ENCODE results near the gene LILRA5.
"Not testable (repeated sequence)": the region's sequence is repeated elsewhere in the genome, so short reads cannot be mapped to it uniquely, and the experiment has no call there.

Gene LILRA5

DNA sequence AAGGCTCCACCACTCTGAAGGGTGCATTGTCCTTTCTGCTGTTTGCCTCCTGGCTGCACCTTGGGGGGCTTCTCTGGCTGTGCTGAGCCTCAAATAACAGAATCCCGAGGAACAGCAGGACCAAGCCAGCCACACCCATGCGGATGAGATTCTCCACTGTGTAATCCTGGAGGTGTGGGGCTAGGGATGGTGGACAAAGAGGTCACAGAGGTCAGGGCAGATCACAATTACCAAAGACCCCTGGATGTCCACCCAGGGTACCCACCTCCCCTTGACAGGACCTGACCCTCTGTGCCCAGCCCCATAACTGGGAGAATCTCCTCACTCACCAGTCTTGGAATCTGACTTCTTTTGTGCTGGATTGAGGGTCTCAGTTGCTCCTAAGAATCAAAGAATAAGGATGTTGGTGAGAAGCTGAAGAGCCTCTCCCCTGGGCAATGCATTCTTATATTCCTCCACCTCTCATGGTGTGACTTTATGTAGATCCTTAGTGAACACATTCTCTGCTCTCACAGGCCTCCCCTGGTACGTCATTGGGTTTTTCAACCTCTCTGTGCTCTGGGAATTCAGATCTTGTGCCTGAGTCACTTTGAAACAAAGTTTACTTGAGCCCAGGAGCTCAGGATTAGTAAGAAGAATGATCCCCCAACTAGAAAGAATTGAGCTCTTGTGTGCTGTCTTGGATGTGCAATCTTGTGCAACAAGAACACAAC, 20.8 kb upstream of the LILRA5 start:
- no peak for DNase-seq

DNA sequence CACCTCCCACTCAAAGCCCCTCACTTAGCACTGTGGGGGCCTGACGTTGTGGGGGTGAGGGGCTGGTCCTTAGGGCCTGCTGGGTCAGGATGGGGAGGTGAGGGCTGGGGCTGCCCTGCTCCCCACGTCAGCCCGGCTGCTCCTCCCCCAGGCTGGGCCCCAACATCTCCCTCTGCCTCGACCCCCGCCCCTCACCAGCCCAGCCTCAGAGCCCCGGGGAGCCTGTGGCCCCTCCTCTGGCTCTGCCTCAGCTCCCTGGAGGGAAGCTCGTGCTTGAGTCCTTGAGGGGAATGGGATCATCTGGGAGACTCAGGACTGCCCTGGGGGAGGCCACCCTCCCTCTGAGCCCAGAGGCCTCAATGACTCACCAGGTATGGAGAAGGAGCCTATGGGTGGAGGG, 19.2 kb upstream of the LILRA5 start:
- DNase-seq: no peak

GRCh38 chr19:54331626-54332025, 18.7 kb upstream of the LILRA5 start:
- no peak for DNase-seq

DNA sequence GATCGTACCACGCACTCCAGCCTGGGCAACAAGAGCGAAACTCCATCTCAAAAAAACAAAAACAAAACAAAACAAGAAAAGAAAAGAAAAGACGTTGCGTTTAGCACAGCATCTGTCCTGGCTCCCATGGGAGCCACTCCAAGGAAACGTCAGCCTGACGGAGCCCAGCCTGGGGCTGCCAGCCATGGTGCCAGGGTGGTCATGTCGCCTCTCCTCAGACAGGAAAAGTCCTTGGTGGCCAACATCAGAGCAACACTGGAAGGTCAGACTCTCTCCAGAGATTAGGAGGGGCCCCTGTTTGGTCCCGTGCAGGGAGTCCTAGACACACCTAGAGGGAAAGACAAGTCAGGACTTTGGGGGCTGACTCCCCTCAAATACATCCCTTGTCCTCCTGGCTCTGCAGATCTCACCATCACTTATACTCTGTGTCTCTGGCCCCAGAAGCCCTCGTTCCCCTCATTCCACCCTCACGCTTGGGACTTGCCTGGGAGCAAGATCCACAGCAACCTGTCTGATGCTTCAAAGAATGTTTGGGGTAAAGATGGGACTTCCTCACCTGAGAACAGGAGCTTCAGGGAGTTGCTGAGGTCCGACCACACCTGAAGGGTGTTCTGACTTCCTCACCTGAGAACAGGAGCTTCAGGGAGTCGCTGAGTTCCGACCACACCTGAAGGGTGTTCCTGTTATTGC, 16.7 kb upstream of the LILRA5 start:
- DNase-seq: no peak

- not testable (repeated sequence) for DNase-seq
Observed at GRCh38 chr19:54328781-54329180, 15.8 kb upstream of the LILRA5 start.

- DNase-seq: no peak
Observed at GRCh38 chr19:54325631-54326030, 12.7 kb upstream of the LILRA5 start.

GRCh38 chr19:54325194-54325621, 12.2 kb upstream of the LILRA5 start:
- DNase-seq: peak; percentile 9

DNA sequence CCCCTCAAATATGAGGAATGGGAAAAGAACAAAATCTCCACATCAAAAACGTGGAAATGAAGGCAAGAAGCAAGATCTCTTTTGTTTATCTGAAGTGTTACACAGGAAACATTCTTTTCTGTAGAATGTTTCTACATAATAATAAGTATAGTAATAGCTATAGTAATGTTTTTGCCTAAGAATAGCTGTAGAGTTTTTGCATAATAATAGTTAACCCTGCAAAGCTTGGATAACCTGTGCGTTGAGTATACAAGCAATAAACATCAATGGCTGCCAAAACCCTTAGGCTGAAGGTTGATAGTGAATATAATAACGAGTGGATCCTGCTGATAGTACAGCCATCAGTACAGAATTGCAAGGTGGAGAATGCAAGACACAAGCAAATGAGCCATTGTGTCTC, 11.1 kb upstream of the LILRA5 start:
- DNase-seq: no peak

DNA sequence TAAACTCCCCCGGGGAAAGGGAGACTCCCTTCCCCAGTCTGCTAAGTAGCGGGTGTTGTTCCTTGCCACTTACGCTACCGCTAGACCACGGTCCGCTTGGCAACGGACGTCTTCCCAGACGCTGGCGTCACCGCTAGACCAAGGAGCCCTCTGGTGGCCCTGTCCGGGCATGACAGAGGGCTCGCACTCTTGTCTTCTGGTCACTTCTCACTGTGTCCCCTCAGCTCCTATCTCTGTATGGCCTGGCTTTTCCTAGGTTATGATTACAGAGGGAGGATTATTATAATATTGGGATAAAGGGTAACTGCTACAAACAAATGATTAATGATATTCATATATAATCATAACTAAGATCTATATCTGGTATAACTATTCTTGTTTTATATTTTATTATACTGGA, 10.0 kb upstream of the LILRA5 start:
- not testable (repeated sequence) for DNase-seq

DNA sequence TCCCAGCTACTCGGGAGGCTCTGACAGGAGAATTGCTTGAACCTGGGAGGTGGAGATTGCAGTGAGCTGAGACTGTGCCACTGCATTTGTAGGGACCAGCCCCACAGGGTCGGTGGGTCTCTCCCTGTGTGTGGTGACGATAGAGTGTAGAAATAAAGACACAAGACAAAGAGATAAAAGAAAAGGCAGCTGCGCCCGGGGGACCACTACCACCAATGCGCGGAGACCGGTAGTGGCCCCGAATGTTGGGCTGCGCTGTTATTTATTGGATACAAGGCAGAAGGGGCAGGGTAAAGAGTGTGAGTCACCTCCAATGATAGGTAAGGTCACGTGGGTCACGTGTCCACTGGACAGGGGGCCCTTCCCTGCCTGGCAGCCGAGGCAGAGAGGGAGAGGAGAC, 9.3 kb upstream of the LILRA5 start:
- DNase-seq: not testable (repeated sequence)

DNA sequence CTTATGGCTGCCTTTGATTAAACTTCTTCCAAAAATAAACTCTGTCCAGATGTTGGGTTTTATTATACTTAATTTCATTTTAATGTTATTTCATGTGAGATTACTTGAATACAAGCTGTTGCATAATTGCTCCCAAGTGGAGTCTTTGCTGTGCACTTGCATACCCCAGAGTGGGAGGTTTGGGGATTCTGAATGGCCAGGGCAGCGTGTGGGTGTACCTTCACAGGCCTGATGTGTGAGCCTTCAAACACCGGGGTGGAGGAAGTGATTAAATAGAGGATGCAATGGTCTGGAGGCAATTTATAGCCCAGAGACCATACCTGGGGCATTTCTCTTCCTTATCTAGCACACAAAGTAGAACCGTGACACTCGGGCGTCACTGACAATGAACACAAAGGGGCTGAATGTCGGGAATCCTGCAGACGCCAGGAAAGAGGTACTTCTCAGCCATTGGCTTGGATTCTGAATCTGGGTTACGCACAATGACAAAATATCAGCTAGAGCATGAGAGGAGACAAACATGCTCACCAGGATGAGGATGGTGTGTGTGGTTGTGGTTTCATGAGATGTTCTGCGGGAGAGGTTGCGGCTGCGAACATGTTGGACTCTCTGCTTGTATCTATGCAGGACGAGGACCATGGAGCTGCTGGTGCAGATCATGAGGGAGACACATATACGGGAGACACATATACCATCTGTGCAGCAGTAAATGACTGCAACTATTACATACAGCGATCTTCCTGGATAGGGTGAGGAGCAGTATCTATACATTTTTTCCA, 7.1 kb upstream of the LILRA5 start:
- DNase-seq: no peak

DNA sequence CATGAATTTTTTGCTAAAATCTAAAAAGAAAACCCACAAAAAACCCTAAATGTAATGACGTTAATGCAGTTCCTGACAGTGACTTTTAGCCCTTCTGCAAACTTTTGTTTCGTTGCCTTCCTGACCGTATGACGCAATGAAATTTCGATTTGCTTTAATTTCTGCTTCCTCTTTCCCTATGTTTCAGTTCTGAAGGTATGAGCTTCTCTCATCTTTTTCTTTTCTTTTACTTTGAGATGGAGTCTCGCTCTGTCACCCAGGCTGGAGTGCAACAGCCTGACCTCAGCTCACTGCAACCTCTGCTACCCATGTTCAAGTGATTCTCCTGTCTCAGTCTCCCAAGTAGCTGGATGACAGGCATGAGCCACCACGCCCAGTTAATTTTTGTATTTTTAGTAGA, 6.1 kb upstream of the LILRA5 start:
- no peak for DNase-seq

DNA sequence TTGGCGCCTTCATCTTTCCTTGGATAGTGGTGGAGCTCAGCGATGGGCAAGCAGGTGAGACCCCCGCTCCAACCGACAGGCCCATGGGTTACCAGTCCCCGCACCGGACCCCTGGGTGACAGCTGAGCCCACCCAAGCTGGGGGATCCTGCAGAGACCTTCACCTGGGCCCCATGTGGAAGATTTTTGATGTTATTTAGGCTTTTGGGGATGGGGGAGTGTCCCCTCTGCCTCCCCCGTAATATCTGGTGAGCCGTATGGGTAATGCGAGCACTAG, 4.9 kb upstream of the LILRA5 start:
- DNase-seq: no peak

GRCh38 chr19:54317108-54317964, 4.4 kb upstream of the LILRA5 start:
- no peak for DNase-seq

- DNase-seq: no peak
Observed at GRCh38 chr19:54316746-54317107, 3.8 kb upstream of the LILRA5 start.

DNA sequence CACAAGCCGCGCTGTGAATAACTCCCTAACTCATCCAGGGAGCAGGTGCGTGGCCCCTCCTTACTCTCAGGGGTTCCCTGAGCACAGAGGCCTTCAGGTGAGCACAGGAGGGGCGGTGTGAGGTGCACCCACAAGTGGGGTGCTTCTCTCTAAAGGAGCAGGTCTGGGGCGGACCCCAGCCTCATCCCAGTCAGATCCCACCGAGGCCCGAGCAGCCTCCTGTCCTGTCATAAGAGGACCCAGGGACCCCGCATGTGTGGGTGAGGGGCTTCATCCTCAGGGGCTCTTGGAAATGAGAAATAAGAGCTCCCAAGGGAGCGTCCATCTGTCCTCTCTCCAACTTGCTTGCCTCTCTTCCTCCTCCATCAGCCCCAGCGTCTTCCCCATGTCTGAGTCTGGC, 3.0 kb upstream of the LILRA5 start:
- no peak for DNase-seq

DNA sequence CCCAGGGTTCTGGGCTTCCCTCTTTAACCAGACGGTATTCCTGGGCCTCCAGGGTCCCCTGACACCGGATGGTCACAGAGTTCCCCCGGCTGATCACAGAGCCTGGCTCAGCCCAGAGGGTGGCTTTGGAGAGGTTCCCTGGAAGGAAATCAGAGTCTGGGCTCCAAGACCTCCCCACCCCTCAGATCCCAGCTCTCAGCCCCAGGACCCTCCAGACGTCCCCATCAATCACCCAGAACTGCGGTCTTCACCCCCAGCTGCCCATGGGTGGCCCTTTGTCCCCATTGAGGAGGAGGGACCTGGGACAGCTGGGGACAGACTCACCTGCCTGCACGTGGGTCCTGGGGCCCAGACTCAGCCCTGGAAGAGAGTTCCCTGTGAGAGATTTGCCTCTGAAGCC, 955 bp downstream of the LILRA5 start:
- no peak for DNase-seq

DNA sequence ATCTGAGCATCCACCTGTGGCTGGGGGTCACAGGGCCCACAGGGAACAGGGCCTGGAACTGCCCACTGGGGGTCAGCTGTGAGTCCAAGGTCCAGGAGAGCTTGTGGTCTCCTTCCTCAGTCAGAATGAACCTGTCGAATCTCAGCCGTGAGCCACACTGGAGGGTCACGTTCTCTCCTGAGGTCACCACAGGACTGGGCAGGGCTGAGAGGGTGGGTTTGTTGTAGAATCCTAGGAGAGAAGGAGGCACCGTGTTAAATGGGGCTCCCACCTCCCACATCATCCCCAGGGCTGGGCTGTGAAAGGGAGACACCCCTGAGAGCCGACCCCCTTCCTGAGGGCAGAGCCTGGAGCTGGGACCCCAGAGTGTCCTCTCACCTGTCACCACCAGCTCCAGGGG, 1.5 kb downstream of the LILRA5 start:
- no peak for DNase-seq

GRCh38 chr19:54310543-54310942, 2.4 kb downstream of the LILRA5 start:
- DNase-seq: no peak

GRCh38 chr19:54309811-54310210, 3.2 kb downstream of the LILRA5 start:
- DNase-seq: no peak

GRCh38 chr19:54307389-54308020, 5.5 kb downstream of the LILRA5 start:
- no peak for DNase-seq

GRCh38 chr19:54305141-54305540, 7.8 kb downstream of the LILRA5 start:
- DNase-seq: no peak

DNA sequence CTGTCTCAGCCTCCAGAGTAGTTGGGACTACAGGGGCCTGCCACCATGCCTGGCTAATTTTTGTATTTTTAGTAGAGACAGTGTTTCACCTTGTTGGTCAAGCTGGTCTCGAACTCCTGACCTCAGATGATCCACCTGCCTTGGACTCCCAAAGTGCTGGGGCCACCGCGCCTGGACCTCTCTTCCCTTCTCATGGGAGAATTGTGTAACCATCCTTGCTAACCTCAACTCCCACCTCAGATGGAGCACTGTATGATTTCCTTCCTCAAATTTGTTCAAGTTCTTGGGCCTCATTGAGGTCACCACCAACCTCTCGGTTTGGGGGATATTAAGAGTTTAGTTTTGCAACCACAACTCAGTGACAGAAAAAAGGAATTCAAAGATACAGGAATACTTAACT, 10.7 kb downstream of the LILRA5 start:
- no peak for DNase-seq
